ENCODE measurements around the gene PTPRM.

Gene PTPRM

DNA sequence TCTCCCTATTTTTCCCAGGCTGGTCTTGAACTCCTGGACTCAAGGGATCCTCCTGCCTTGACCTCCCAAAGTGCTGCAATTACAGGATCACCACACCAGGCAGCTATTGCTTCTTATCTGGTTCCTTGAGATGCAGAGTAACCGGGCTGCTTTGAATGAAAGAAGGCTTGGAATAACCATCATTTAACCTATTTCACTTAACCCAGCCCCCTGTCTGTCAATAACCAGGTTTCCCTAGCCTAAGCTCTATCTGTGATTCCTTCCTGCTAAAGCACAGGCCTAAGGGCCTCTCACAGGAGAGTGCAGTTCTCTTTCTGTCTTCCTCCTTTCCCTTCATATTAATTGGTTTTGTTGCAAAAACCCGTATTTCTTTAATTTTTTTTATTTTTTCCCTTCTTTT lies 648.6 kb downstream of the PTPRM start:
- peaks cover 21% of the 10 kb centered on the region for H3K4me1 ChIP-seq (ENCODE audit: control insufficient read depth, insufficient read depth, low read length)
- H3K9ac ChIP-seq (ENCODE audit: low read depth, low read length) = no peak overlapping the region
- H3K36me3 ChIP-seq (ENCODE audit: insufficient read depth, low read length) = no peaks in the 10 kb centered on the region
- H3K4me2 ChIP-seq (ENCODE audit: low read length) = no peak overlapping the region
- no peaks in the 10 kb centered on the region for H3K27me3 ChIP-seq (ENCODE audit: control insufficient read depth, insufficient read depth, low read length)
- no peaks in the 10 kb centered on the region for H3K9me3 ChIP-seq (replicated peaks; ENCODE audit: low read length)
- no peak overlapping the region for H3K4me3 ChIP-seq (ENCODE audit: low read length)

DNA sequence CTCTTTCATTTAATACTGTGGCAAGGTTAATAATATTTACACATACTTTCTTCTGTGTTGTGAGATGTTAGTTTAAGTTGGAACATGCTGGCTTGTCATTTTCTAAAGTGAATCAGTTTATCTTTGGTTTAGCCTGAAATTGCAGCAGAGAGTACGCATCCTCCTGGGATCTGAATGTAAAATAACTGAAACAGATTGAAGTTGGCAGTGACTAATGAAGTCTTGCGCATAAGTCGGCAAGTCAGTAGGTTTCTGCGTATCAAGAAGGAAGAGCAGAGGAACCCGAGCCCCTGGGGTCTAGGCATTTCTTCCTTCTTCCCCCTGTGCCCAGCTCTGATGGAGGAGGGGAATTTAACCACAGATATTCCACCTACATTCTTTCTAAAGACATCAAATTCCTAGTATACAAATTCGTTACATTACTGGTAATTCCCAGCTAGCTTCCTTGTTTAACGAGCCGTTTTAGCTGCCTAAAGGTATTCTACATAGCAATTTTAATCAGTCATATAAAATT lies 650.0 kb downstream of the PTPRM start:
- Histone ChIP-seq H3K4me2 (ENCODE audit: low read length) (no peak overlapping the region), H3K36me3 (ENCODE audit: insufficient read depth, low read length) (no peaks in the 10 kb centered on the region), H3K9ac (ENCODE audit: low read depth, low read length) (no peak overlapping the region), H3K4me3 (ENCODE audit: low read length) (no peak overlapping the region), H3K9me3 (replicated peaks; ENCODE audit: low read length) (no peaks in the 10 kb centered on the region), H3K4me1 (ENCODE audit: control insufficient read depth, insufficient read depth, low read length) (peaks cover 21% of the 10 kb centered on the region), H3K27me3 (ENCODE audit: control insufficient read depth, insufficient read depth, low read length) (no peaks in the 10 kb centered on the region)

DNA sequence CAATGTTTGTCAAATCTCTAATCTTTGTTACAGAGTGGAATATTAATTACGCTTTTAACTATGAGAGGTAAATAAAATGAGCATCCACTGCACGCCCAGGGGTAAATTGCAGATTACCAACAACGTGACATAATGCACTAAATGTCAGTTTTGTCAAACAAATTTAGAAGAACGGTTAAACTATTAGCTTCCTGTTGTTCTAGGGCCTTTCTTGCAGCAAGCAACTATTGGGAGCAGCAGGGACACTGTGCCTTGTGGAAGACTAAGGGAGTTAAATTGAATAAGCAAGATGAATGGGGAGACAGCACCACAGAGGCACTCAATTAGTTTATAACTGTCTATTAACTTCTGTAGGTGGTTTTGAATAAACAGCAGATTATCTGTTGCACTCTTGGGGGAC lies 651.1 kb downstream of the PTPRM start:
- H3K4me3 ChIP-seq (ENCODE audit: low read length) = no peak overlapping the region

DNA sequence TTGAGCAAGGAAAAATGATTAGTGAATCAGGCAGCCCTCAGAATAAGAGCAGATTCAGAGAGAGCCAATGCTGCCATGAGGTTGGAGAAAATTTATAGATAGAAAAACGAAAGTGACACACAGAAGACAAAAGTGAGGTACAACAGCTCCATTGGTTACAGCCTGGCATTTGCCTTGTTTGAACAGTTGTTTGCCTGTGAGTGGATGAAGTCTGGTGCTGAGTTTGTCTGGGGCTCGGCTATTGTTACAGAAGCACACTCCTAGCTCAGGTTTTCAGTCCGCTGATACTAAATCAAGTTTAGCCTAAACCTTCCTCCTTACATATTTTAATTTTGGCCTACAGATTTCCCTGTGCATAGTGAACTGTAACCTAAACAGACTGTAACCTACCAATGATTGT lies 654.3 kb downstream of the PTPRM start:
- Histone ChIP-seq H3K27me3 (ENCODE audit: control insufficient read depth, insufficient read depth, low read length) (no peaks in the 10 kb centered on the region), H3K36me3 (ENCODE audit: insufficient read depth, low read length) (no peaks in the 10 kb centered on the region), H3K9me3 (replicated peaks; ENCODE audit: low read length) (no peaks in the 10 kb centered on the region), H3K4me3 (ENCODE audit: low read length) (no peak overlapping the region), H3K4me1 (ENCODE audit: control insufficient read depth, insufficient read depth, low read length) (peaks cover 8% of the 10 kb centered on the region), H3K9ac (ENCODE audit: low read depth, low read length) (no peak overlapping the region), H3K4me2 (ENCODE audit: low read length) (no peak overlapping the region)

More for the DNA sequence above, 651.1 kb downstream of the PTPRM start:
- Histone ChIP-seq H3K4me1 (ENCODE audit: control insufficient read depth, insufficient read depth, low read length) (peaks cover 13% of the 10 kb centered on the region), H3K27me3 (ENCODE audit: control insufficient read depth, insufficient read depth, low read length) (no peaks in the 10 kb centered on the region), H3K9ac (ENCODE audit: low read depth, low read length) (no peak overlapping the region), H3K9me3 (replicated peaks; ENCODE audit: low read length) (no peaks in the 10 kb centered on the region), H3K4me2 (ENCODE audit: low read length) (no peak overlapping the region), H3K36me3 (ENCODE audit: insufficient read depth, low read length) (no peaks in the 10 kb centered on the region)

DNA sequence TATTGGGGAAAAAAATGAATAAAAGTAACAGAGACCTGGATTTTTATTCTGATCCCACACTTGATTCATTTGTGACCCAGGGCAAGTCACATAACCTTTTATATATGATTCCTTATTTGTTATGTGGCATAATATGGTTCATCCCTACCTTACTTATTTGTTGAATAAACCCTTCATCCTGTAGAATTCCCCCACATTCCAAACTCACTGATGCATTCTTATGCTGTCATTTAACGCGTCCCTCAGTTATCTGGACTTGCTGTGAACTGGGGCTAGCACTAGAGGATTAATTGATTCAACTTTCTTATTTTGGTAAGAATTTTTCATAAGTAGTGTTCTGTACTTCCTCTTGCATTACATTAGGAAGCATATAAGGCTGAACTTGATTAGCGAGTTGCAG lies 657.5 kb downstream of the PTPRM start:
- Histone ChIP-seq H3K4me3 (ENCODE audit: low read length) (no peak overlapping the region), H3K4me2 (ENCODE audit: low read length) (no peak overlapping the region), H3K9ac (ENCODE audit: low read depth, low read length) (no peak overlapping the region), H3K4me1 (ENCODE audit: control insufficient read depth, insufficient read depth, low read length) (peaks cover 5% of the 10 kb centered on the region), H3K9me3 (replicated peaks; ENCODE audit: low read length) (no peaks in the 10 kb centered on the region), H3K36me3 (ENCODE audit: insufficient read depth, low read length) (no peaks in the 10 kb centered on the region), H3K27me3 (ENCODE audit: control insufficient read depth, insufficient read depth, low read length) (no peaks in the 10 kb centered on the region)

DNA sequence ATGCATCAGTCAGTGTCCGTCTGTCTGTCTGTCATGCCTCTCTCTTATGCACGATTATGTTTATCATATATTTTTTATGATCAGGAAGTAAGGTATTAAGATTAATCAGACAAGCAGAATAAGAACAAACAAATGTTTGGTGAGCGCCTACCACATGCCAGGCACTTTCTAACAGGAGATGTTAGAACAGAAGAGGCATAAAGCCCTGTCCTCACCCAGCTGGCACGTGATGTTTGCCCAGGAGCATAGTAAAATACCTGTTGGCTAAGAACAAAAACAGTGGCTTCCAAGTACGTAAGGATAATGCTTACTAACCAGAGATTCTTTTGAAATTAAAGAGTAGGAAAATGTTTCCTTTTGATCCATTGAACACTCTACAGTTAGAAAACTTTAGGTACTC lies 661.9 kb downstream of the PTPRM start:
- Histone ChIP-seq H3K36me3 (ENCODE audit: insufficient read depth, low read length) (no peaks in the 10 kb centered on the region), H3K4me3 (ENCODE audit: low read length) (no peak overlapping the region), H3K27me3 (ENCODE audit: control insufficient read depth, insufficient read depth, low read length) (no peaks in the 10 kb centered on the region), H3K4me2 (ENCODE audit: low read length) (no peak overlapping the region), H3K9me3 (replicated peaks; ENCODE audit: low read length) (no peaks in the 10 kb centered on the region), H3K9ac (ENCODE audit: low read depth, low read length) (no peak overlapping the region), H3K4me1 (ENCODE audit: control insufficient read depth, insufficient read depth, low read length) (peaks cover 3% of the 10 kb centered on the region)

DNA sequence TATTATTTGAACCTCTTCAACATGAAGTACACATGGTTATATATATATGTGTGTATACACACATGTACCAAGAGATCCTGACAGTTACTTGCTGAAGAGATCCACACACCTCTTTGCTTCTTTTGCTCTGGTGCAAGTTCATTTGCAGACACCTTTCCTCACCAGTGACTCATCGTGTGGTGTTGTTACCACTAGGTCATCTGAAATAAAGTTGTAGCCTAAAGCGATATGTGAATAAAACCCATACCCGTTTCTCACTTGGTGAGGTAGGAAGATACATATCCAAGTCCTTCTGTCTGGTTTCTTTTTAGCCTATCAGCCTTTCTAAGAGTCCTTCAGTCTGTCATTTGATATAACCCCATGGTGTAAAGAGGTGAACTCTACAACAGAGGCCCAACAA lies 662.7 kb downstream of the PTPRM start:
- H3K4me1 ChIP-seq (ENCODE audit: control insufficient read depth, insufficient read depth, low read length) = peaks cover 3% of the 10 kb centered on the region
- H3K4me2 ChIP-seq (ENCODE audit: low read length) = no peak overlapping the region
- H3K27me3 ChIP-seq (ENCODE audit: control insufficient read depth, insufficient read depth, low read length) = no peaks in the 10 kb centered on the region
- H3K9me3 ChIP-seq (replicated peaks; ENCODE audit: low read length) = no peaks in the 10 kb centered on the region
- no peak overlapping the region for H3K4me3 ChIP-seq (ENCODE audit: low read length)
- no peaks in the 10 kb centered on the region for H3K36me3 ChIP-seq (ENCODE audit: insufficient read depth, low read length)
- H3K9ac ChIP-seq (ENCODE audit: low read depth, low read length) = no peak overlapping the region

DNA sequence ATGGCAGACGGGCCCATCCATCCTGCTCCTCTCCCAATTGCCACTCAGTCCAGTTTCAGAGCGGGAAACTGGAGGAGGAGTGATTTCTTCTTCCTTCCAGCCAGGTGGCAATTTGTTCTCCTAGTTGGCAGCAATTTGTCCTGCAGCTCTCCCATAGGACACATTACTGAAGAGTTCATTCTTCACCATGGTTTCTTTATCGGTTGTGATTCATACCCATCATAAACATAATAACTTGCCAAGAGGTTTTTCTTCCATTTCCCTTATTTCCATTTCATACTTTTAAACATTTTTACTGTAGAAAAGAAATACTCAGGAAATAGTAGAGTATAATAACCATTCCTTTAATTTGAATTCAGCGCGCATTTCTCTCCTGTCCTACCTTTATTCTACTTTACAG lies 664.2 kb downstream of the PTPRM start:
- peaks cover 3% of the 10 kb centered on the region for H3K4me1 ChIP-seq (ENCODE audit: control insufficient read depth, insufficient read depth, low read length)
- no peaks in the 10 kb centered on the region for H3K9me3 ChIP-seq (replicated peaks; ENCODE audit: low read length)
- H3K4me3 ChIP-seq (ENCODE audit: low read length) = no peak overlapping the region
- H3K9ac ChIP-seq (ENCODE audit: low read depth, low read length) = no peak overlapping the region
- H3K27me3 ChIP-seq (ENCODE audit: control insufficient read depth, insufficient read depth, low read length) = no peaks in the 10 kb centered on the region
- no peak overlapping the region for H3K4me2 ChIP-seq (ENCODE audit: low read length)
- no peaks in the 10 kb centered on the region for H3K36me3 ChIP-seq (ENCODE audit: insufficient read depth, low read length)

DNA sequence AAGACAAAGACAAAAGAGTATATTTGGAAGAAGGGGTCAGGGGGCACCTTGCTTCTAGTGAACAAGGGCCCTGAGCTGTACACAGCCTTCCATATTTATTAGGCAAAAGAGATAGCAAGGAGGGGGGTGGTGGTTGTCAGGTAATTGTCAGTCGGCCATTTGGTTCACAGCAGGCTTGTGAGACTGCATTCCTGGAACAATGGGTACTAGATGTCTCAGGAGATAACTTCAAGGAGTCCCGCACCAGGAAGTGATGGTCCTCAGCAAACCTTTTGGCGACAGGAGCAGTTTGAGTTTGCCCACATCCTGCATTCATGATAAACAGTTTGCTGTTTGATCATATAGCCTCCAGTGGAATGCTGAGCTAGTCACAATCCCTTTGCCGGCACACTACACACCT lies 665.7 kb downstream of the PTPRM start:
- H3K9ac ChIP-seq (ENCODE audit: low read depth, low read length) = no peak overlapping the region
- no peak overlapping the region for H3K4me3 ChIP-seq (ENCODE audit: low read length)
- H3K27me3 ChIP-seq (ENCODE audit: control insufficient read depth, insufficient read depth, low read length) = no peaks in the 10 kb centered on the region
- peaks cover 3% of the 10 kb centered on the region for H3K4me1 ChIP-seq (ENCODE audit: control insufficient read depth, insufficient read depth, low read length)
- no peaks in the 10 kb centered on the region for H3K9me3 ChIP-seq (replicated peaks; ENCODE audit: low read length)
- no peak overlapping the region for H3K4me2 ChIP-seq (ENCODE audit: low read length)
- H3K36me3 ChIP-seq (ENCODE audit: insufficient read depth, low read length) = no peaks in the 10 kb centered on the region

DNA sequence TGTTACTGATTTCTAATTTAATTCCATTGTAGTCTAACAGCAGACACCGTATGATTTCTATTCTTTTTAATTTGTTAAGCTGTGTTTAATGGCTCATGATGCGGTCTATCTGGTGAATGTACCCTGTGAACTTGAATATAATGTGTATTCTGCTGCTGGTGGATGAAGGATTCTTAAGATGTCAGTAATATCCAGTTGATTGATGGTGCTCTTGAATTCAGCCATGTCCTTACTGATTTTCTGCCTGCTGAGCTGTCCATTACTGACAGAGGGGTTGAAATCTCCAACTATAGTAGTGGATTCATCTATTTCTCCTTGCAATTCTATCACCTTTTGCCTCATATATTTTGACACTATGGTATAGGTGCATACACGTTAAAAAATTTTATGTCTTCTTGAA lies 668.8 kb downstream of the PTPRM start:
- Histone ChIP-seq H3K9me3 (replicated peaks; ENCODE audit: low read length) (no peaks in the 10 kb centered on the region), H3K4me3 (ENCODE audit: low read length) (no peak overlapping the region), H3K9ac (ENCODE audit: low read depth, low read length) (no peak overlapping the region), H3K4me2 (ENCODE audit: low read length) (no peak overlapping the region), H3K4me1 (ENCODE audit: control insufficient read depth, insufficient read depth, low read length) (peaks cover 3% of the 10 kb centered on the region), H3K36me3 (ENCODE audit: insufficient read depth, low read length) (no peaks in the 10 kb centered on the region), H3K27me3 (ENCODE audit: control insufficient read depth, insufficient read depth, low read length) (no peaks in the 10 kb centered on the region)

DNA sequence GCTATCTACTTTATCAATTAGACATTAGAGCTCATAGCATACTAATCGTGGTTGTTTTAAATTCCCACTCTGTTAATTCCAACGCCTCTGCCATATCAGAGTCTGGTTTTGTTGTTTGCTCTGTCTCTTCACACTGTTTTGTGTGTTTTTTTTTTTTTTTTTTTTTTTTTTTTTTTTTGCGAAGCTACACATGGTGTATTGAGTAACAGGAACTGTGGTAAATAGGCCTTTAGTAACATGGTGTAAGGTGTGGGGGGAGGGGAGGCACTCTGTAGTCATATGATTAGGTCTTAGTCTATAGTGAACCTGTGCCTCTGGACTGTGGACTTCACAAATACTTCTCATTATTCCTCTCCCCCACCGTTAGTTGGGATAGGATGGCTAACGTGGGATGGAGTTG lies 671.4 kb downstream of the PTPRM start:
- H3K4me3 ChIP-seq (ENCODE audit: low read length) = no peak overlapping the region
- no peaks in the 10 kb centered on the region for H3K36me3 ChIP-seq (ENCODE audit: insufficient read depth, low read length)
- H3K4me2 ChIP-seq (ENCODE audit: low read length) = no peak overlapping the region
- H3K9me3 ChIP-seq (replicated peaks; ENCODE audit: low read length) = no peaks in the 10 kb centered on the region
- no peak overlapping the region for H3K9ac ChIP-seq (ENCODE audit: low read depth, low read length)
- H3K27me3 ChIP-seq (ENCODE audit: control insufficient read depth, insufficient read depth, low read length) = no peaks in the 10 kb centered on the region
- H3K4me1 ChIP-seq (ENCODE audit: control insufficient read depth, insufficient read depth, low read length) = no peaks in the 10 kb centered on the region

DNA sequence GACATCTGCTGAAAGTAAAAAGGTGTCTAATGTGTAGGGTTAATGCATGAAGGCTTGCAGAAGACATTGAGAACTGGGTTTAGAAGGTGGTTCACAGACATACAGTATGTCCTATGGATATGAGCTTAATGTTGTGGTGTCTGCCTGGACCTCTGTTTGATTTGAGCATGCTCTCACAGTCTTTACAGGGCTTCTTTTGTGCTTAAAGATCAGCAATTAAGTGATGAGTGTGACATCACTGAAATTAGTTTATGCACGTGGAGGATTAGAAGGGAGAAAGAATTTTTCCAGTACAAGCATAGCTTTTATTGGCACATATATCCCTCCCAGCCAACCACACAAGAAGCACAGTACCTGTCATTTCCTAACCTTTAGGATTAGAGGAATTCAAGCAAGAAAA lies 674.6 kb downstream of the PTPRM start:
- no peaks in the 10 kb centered on the region for H3K4me1 ChIP-seq (ENCODE audit: control insufficient read depth, insufficient read depth, low read length)
- no peaks in the 10 kb centered on the region for H3K9me3 ChIP-seq (replicated peaks; ENCODE audit: low read length)
- H3K27me3 ChIP-seq (ENCODE audit: control insufficient read depth, insufficient read depth, low read length) = no peaks in the 10 kb centered on the region
- H3K4me3 ChIP-seq (ENCODE audit: low read length) = no peak overlapping the region
- no peak overlapping the region for H3K9ac ChIP-seq (ENCODE audit: low read depth, low read length)
- no peak overlapping the region for H3K4me2 ChIP-seq (ENCODE audit: low read length)
- no peaks in the 10 kb centered on the region for H3K36me3 ChIP-seq (ENCODE audit: insufficient read depth, low read length)

Data from skeletal muscle satellite cell (primary cell).